ENCODE results near the gene FBXL7.

The FBXL7 gene

GRCh38 chr5:15797116-15797515 lies 297.1 kb downstream of the FBXL7 start:
- no peak overlapping the region for H3K4me3 ChIP-seq (ENCODE audit: low read depth, low read length)
- no peaks in the 10 kb centered on the region for H3K36me3 ChIP-seq
- DNase-seq: no peak
- H3K27me3 ChIP-seq (ENCODE audit: insufficient read depth, low read depth, severe bottlenecking): no peaks in the 10 kb centered on the region
- no peak for TF ChIP-seq CTCF (IDR thresholded peaks at IDR 0.05; ENCODE audit: low read depth, low read length)
- H3K9me3 ChIP-seq (ENCODE audit: severe bottlenecking): no peaks in the 10 kb centered on the region
- H3K27ac ChIP-seq: no peak overlapping the region

DNA sequence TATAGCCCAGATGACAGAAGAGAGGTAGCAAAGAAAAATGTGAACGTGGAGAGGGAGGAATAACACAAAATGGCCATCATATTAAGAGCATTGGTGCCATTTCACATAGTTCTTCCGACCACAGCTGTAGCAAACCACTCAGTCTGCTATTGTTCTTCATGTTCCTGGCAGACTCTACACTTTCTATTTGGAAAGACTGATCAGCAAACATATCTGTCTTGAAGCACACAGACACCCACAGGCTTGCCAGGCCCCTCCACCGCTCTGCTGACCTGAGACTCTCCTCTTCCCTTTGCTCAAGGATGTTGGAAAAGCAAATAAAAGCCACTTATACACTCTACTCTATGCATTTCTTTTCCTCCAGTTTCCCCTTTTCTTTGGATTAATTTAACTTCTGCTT lies 298.0 kb downstream of the FBXL7 start:
- no peak overlapping the region for H3K4me3 ChIP-seq (ENCODE audit: low read depth, low read length)
- no peak overlapping the region for H3K27ac ChIP-seq
- no peaks in the 10 kb centered on the region for H3K27me3 ChIP-seq (ENCODE audit: insufficient read depth, low read depth, severe bottlenecking)
- DNase-seq: no peak
- no peak for TF ChIP-seq CTCF (IDR thresholded peaks at IDR 0.05; ENCODE audit: low read depth, low read length)
- H3K36me3 ChIP-seq: no peaks in the 10 kb centered on the region
- no peaks in the 10 kb centered on the region for H3K9me3 ChIP-seq (ENCODE audit: severe bottlenecking)

DNA sequence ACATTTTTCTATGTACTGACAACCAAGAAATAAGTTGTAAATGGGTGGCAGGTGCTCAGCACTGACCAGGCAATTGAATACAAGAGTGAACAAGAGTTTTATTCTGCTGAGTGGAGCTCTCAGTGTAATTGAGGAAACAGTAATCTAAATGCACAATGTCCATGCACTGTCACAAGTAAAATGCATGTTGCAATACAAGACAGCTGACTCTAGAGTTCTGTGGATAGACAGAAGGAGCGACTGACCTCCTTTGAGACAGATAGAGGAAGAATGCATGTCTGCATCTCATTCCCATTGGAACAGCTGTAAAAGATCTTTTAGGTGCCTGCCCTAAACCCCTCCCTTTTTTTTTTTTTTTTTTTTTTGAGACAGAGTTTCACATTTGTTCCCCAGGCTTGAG lies 299.0 kb downstream of the FBXL7 start:
- no peaks in the 10 kb centered on the region for H3K27me3 ChIP-seq (ENCODE audit: insufficient read depth, low read depth, severe bottlenecking)
- peaks cover under 1% of the 10 kb centered on the region for H3K9me3 ChIP-seq (ENCODE audit: severe bottlenecking)
- H3K4me3 ChIP-seq (ENCODE audit: low read depth, low read length): no peak overlapping the region
- no peak for TF ChIP-seq CTCF (IDR thresholded peaks at IDR 0.05; ENCODE audit: low read depth, low read length)
- no peak for DNase-seq
- H3K36me3 ChIP-seq: no peaks in the 10 kb centered on the region
- no peak overlapping the region for H3K27ac ChIP-seq

DNA sequence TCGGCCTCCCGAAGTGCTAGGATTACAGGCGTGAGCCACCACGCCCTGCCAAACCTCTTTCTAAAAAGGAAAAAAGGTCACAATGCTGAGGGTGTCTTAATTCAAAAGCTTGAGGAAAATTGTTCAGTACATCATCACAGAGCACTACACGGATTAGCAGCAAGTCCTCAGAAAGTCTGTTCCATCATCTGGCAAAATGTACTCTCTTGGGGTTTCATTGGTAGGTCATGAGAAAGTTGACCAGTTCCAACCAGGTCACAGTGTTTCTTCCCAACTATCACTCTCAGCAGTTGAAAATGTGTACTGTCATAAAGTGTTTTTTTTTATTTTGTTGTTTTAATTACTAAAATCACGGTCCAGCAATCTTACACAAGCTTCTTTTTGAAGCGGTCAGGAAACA lies 299.6 kb downstream of the FBXL7 start:
- TF ChIP-seq CTCF (IDR thresholded peaks at IDR 0.05; ENCODE audit: low read depth, low read length): no peak
- Histone ChIP-seq H3K9me3 (ENCODE audit: severe bottlenecking) (peaks cover 7% of the 10 kb centered on the region), H3K27ac (no peak overlapping the region), H3K27me3 (ENCODE audit: insufficient read depth, low read depth, severe bottlenecking) (no peaks in the 10 kb centered on the region), H3K4me3 (ENCODE audit: low read depth, low read length) (no peak overlapping the region), H3K36me3 (no peaks in the 10 kb centered on the region)
- DNase-seq: no peak

DNA sequence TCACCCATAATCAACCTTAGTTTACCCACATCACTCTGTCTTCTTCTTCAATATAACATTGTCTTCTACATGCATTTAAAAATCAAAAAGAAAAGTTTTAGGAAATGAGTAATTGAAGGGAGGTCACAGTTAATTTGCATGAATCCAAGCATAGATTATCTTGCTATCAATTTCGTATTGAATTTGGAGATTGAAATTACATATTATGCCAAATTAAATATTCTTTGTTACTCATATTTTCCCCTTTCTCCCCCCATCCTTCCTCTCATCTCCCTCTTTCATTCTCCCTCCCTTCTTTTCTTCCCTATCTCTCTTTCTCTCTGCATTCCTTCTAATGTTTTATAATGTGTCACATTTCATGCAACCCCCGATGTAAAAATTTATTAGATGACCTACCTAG lies 303.3 kb downstream of the FBXL7 start:
- TF ChIP-seq CTCF (IDR thresholded peaks at IDR 0.05; ENCODE audit: low read depth, low read length): no peak
- Histone ChIP-seq H3K36me3 (no peaks in the 10 kb centered on the region), H3K27me3 (ENCODE audit: insufficient read depth, low read depth, severe bottlenecking) (no peaks in the 10 kb centered on the region), H3K4me3 (ENCODE audit: low read depth, low read length) (no peak overlapping the region), H3K9me3 (ENCODE audit: severe bottlenecking) (peaks cover 9% of the 10 kb centered on the region), H3K27ac (no peak overlapping the region)
- no peak for DNase-seq

- no peak for TF ChIP-seq CTCF (IDR thresholded peaks at IDR 0.05; ENCODE audit: low read depth, low read length)
- no peak for DNase-seq
- Histone ChIP-seq H3K27me3 (ENCODE audit: insufficient read depth, low read depth, severe bottlenecking) (no peaks in the 10 kb centered on the region), H3K27ac (no peak overlapping the region), H3K9me3 (ENCODE audit: severe bottlenecking) (peaks cover 9% of the 10 kb centered on the region), H3K36me3 (no peaks in the 10 kb centered on the region), H3K4me3 (ENCODE audit: low read depth, low read length) (no peak overlapping the region)
Observed at GRCh38 chr5:15806613-15807012, 306.6 kb downstream of the FBXL7 start.

Data from WERI-Rb-1 (cell line).